ENCODE measurements around the gene KRAS. TPM values are rescaled to one million over a fixed set of nuclear protein-coding genes. Genes with fewer than 3 reads are reported as not detected.

KRAS gene
- total and polyA plus RNA-seq, 4 donors = 6.2 to 33.0 (median 14.1) TPM

- Histone ChIP-seq H3K4me1 (ENCODE audit: control insufficient read depth in 4 of 4, insufficient read depth in 4 of 4, low read length in 3 of 4) (peaks cover 4 to 31% (median 20%) of the 10 kb centered on the region in 4 donors), H3K27me3 (ENCODE audit: control insufficient read depth in 4 of 4, insufficient read depth in 4 of 4, low read length in 3 of 4) (no peaks in the 10 kb centered on the region), H3K36me3 (ENCODE audit: control insufficient read depth in 4 of 4, insufficient read depth in 3 of 4, low read depth in 1 of 4, low read length in 3 of 4) (no peaks in the 10 kb centered on the region), H3K27ac (ENCODE audit: low read depth in 1 of 2, low read length in 2 of 2) (no peak overlapping the region), H3K9ac (ENCODE audit: low read depth in 1 of 2, low read length in 2 of 2) (no peak overlapping the region), H3K4me3 (ENCODE audit: low read depth in 1 of 3, low read length in 3 of 3) (no peak overlapping the region), H3K9me3 (ENCODE audit: control insufficient read depth in 4 of 4, low read length in 3 of 4) (no peaks in the 10 kb centered on the region)
- TF ChIP-seq JUND (IDR thresholded peaks at IDR 0.05) (no peak), RXRA (IDR thresholded peaks at IDR 0.05) (no peak), MAX (IDR thresholded peaks at IDR 0.05) (no peak), GABPA (IDR thresholded peaks at IDR 0.05 in 1 of 2, conservative IDR thresholded peaks at IDR 0.05 in 1 of 2) (no peak), EGR1 (IDR thresholded peaks at IDR 0.05; ENCODE audit: low read depth in 2 of 2) (no peak), CTCF (IDR thresholded peaks at IDR 0.05; ENCODE audit: low read depth, low read length, missing input control) (no peak), NR2F2 (IDR thresholded peaks at IDR 0.05) (no peak), TAF1 (conservative IDR thresholded peaks at IDR 0.05) (no peak), HNF4G (IDR thresholded peaks at IDR 0.05) (no peak), RAD21 (IDR thresholded peaks at IDR 0.05) (no peak), FOXA2 (IDR thresholded peaks at IDR 0.05) (no peak)
- 84% methylated on average over 4 of the region's 4 CpGs for WGBS
- DNase-seq (ENCODE audit: low spot score) = no peak
These were observed 3.6 kb upstream of the KRAS start for GRCh38 chr12:25254271-25254880.

- no peak for TF ChIP-seq ATF3 (IDR thresholded peaks at IDR 0.05)
- TF ChIP-seq YY1 (IDR thresholded peaks at IDR 0.05) = no peak
- no peak for TF ChIP-seq MAX (IDR thresholded peaks at IDR 0.05)
- no peak for TF ChIP-seq HNF4G (IDR thresholded peaks at IDR 0.05)
- no peak for TF ChIP-seq TAF1 (conservative IDR thresholded peaks at IDR 0.05)
- no peak for TF ChIP-seq GABPA (IDR thresholded peaks at IDR 0.05 in 1 of 2, conservative IDR thresholded peaks at IDR 0.05 in 1 of 2)
- no peak for TF ChIP-seq RAD21 (IDR thresholded peaks at IDR 0.05)
- TF ChIP-seq HNF4A (conservative IDR thresholded peaks at IDR 0.05) = no peak
- TF ChIP-seq JUND (IDR thresholded peaks at IDR 0.05) = no peak
- Histone ChIP-seq H3K4me3 (ENCODE audit: low read depth in 1 of 3, low read length in 3 of 3) (no peak overlapping the region), H3K27me3 (ENCODE audit: control insufficient read depth in 4 of 4, insufficient read depth in 4 of 4, low read length in 3 of 4) (no peaks in the 10 kb centered on the region), H3K4me1 (ENCODE audit: control insufficient read depth in 4 of 4, insufficient read depth in 4 of 4, low read length in 3 of 4) (peaks cover 6 to 33% (median 20%) of the 10 kb centered on the region in 4 donors), H3K9ac (ENCODE audit: low read depth in 1 of 2, low read length in 2 of 2) (no peak overlapping the region), H3K36me3 (ENCODE audit: control insufficient read depth in 4 of 4, insufficient read depth in 3 of 4, low read depth in 1 of 4, low read length in 3 of 4) (no peaks in the 10 kb centered on the region), H3K27ac (ENCODE audit: low read depth in 1 of 2, low read length in 2 of 2) (no peak overlapping the region), H3K9me3 (ENCODE audit: control insufficient read depth in 4 of 4, low read length in 3 of 4) (no peaks in the 10 kb centered on the region)
- 85% methylated on average over 5 of the region's 5 CpGs for WGBS
- no peak for DNase-seq (ENCODE audit: low spot score)
These were observed 2.8 kb upstream of the KRAS start for GRCh38 chr12:25253371-25254068.

GRCh38 chr12:25252946-25253345 is 2.2 kb upstream of the KRAS start:
- Histone ChIP-seq H3K4me1 (ENCODE audit: control insufficient read depth in 4 of 4, insufficient read depth in 4 of 4, low read length in 3 of 4) (peaks cover 6 to 33% (median 20%) of the 10 kb centered on the region in 4 donors), H3K27ac (ENCODE audit: low read depth in 1 of 2, low read length in 2 of 2) (no peak overlapping the region), H3K9me3 (ENCODE audit: control insufficient read depth in 4 of 4, low read length in 3 of 4) (no peaks in the 10 kb centered on the region), H3K36me3 (ENCODE audit: control insufficient read depth in 4 of 4, insufficient read depth in 3 of 4, low read depth in 1 of 4, low read length in 3 of 4) (no peaks in the 10 kb centered on the region), H3K27me3 (ENCODE audit: control insufficient read depth in 4 of 4, insufficient read depth in 4 of 4, low read length in 3 of 4) (no peaks in the 10 kb centered on the region), H3K4me3 (ENCODE audit: low read depth in 1 of 3, low read length in 3 of 3) (no peak overlapping the region), H3K9ac (ENCODE audit: low read depth in 1 of 2, low read length in 2 of 2) (no peak overlapping the region)
- no peak for TF ChIP-seq GABPA (IDR thresholded peaks at IDR 0.05 in 1 of 2, conservative IDR thresholded peaks at IDR 0.05 in 1 of 2)
- TF ChIP-seq JUND (IDR thresholded peaks at IDR 0.05) = no peak
- TF ChIP-seq MAX (IDR thresholded peaks at IDR 0.05) = no peak
- no peak for TF ChIP-seq ATF3 (IDR thresholded peaks at IDR 0.05)
- no peak for TF ChIP-seq HNF4A (conservative IDR thresholded peaks at IDR 0.05)
- no peak for TF ChIP-seq CTCF (IDR thresholded peaks at IDR 0.05; ENCODE audit: low read depth, low read length, missing input control)
- DNase-seq (ENCODE audit: low spot score) = no peak
- WGBS = 94% methylated on average over 3 of the region's 3 CpGs

Measured in liver (tissue), 9 donors.